GM12878 (cell line): ENCODE measurements around the gene ZNF761. TPM values are rescaled to one million over a fixed set of nuclear protein-coding genes. Genes with fewer than 3 reads are reported as not detected.

Experiments used
- ATAC-seq: fragments of 200-7000 bp; cut with Tn5 transposase; 3 replicates; pipeline ENCODE4 v1.9.1; 2020; ENCODE audit warnings: mild to moderate bottlenecking, moderate library complexity
- BruUV-seq: library from RNA; stranded (reverse); fragments of 400-500 nt; replicated peaks from 2 replicates; lab custom pipeline; 2021; lab: Mats Ljungman, UMichigan
- CTCF ChIA-PET: fragments of 300-600 bp; sonication (Branson Sonifier 250); formaldehyde crosslinking; extraction: SDS; loops from one replicate; lab custom pipeline; 2021; ENCODE audit warnings: inconsistent platforms; lab: Yijun Ruan, JAX
- POLR2A ChIA-PET: fragments of 350-600 bp; formaldehyde crosslinking; extraction: SDS; loops from one replicate; lab custom pipeline; 2021; ENCODE audit warnings: inconsistent platforms; lab: Charles Lee
- RAD21 ChIA-PET: fragments of 300-600 bp; sonication (Branson Sonifier 250); formaldehyde crosslinking; loops from one replicate; lab custom pipeline; 2023; ENCODE audit warnings: antibody characterized with exemption; ENCODE audit not compliant: unreplicated experiment; lab: Charles Lee
- SMC1A ChIA-PET: fragments of 300-600 bp; sonication (Branson Sonifier 250); formaldehyde crosslinking; loops from one replicate; lab custom pipeline; 2023; ENCODE audit not compliant: unreplicated experiment, uncharacterized antibody; lab: Charles Lee
- DNase-seq: peaks from one replicate; pipeline ENCODE4 v3.0.0-alpha.2; 2011; ENCODE audit warnings: low read depth, low spot score
- FAIRE-seq: peaks from 3 replicates; lab custom pipeline; 2011; peaks lifted over from hg19 to GRCh38; lab: Jason Lieb, UNC
- H2AFZ ChIP-seq: 2 replicates; pipeline ENCODE4 v1.6.0; 2011; ENCODE audit warnings: low read depth, low read length, control low read depth; ENCODE audit not compliant: control insufficient read depth
- H3K27ac ChIP-seq: 2 replicates; pipeline ENCODE4 v1.5.1; 2011; ENCODE audit warnings: control low read depth; ENCODE audit not compliant: control insufficient read depth, insufficient read depth
- H3K27me3 ChIP-seq, 2 experiments: replicated peaks in 1 of 2; 2 replicates each; pipeline versions ENCODE4 v1.6.0 to v1.6.1; 2011; ENCODE audit warnings: low read length in 1 of 2; ENCODE audit not compliant: control insufficient read depth in 2 of 2, insufficient read depth in 2 of 2
- H3K36me3 ChIP-seq, 2 experiments: 2 replicates each; pipeline ENCODE4 v1.5.1; 2011; ENCODE audit warnings: low read length in 1 of 2; ENCODE audit not compliant: control insufficient read depth in 2 of 2, insufficient read depth in 2 of 2
- H3K4me1 ChIP-seq: 2 replicates; pipeline ENCODE4 v1.6.1; 2011; ENCODE audit warnings: mild to moderate bottlenecking, low read length, moderate library complexity, mixed read lengths; ENCODE audit not compliant: control insufficient read depth, insufficient read depth
- H3K4me2 ChIP-seq: 2 replicates; pipeline ENCODE4 v1.6.0; 2011; ENCODE audit warnings: control low read depth; ENCODE audit not compliant: control insufficient read depth, insufficient read depth
- H3K4me3 ChIP-seq: fragments of 200-600 bp; sonication (generic); 2 replicates; pipeline ENCODE4 v1.5.1; 2016
- H3K79me2 ChIP-seq: 2 replicates; pipeline ENCODE4 v1.6.0; 2011; ENCODE audit warnings: low read length; ENCODE audit not compliant: control insufficient read depth, insufficient read depth
- H3K9ac ChIP-seq: 2 replicates; pipeline ENCODE4 v1.8.0; 2011; ENCODE audit warnings: low read length, control low read depth, mixed read lengths; ENCODE audit not compliant: control insufficient read depth, insufficient read depth
- H3K9me3 ChIP-seq: replicated peaks from 3 replicates; pipeline ENCODE4 v1.5.1; 2011; ENCODE audit warnings: mild to moderate bottlenecking, low read length; ENCODE audit not compliant: control insufficient read depth, insufficient read depth
- H4K20me1 ChIP-seq: 2 replicates; pipeline ENCODE4 v1.6.0; 2011; ENCODE audit not compliant: control insufficient read depth, insufficient read depth
- ASH2L ChIP-seq: fragments of 300-600, 200-600 bp; sonication (generic); IDR thresholded peaks from 2 replicates; pipeline ENCODE4 v1.6.1; 2017; ENCODE audit warnings: low read depth, mild to moderate bottlenecking, borderline replicate concordance
- FOXM1 ChIP-seq: IDR thresholded peaks from 2 replicates; pipeline ENCODE4 v1.6.1; 2012; ENCODE audit warnings: low read depth, mild to moderate bottlenecking, inconsistent platforms, low read length, moderate library complexity
- MEF2A ChIP-seq: IDR thresholded peaks from 2 replicates; pipeline ENCODE4 v1.6.1; 2011; ENCODE audit warnings: low read depth, mild to moderate bottlenecking, low read length, moderate library complexity; ENCODE audit not compliant: insufficient read depth
- NFYB ChIP-seq: IDR thresholded peaks from 2 replicates; pipeline ENCODE4 v1.6.1; 2011; ENCODE audit warnings: low read depth, mild to moderate bottlenecking, low read length, improper control_type of control experiment, moderate library complexity; ENCODE audit not compliant: insufficient read depth
- PML ChIP-seq: IDR thresholded peaks from 2 replicates; pipeline ENCODE4 v1.6.1; 2012; ENCODE audit warnings: low read length, inconsistent platforms
- POU2F2 ChIP-seq: IDR thresholded peaks from 3 replicates; pipeline ENCODE4 v1.6.1; 2011; ENCODE audit warnings: low read depth, mild to moderate bottlenecking, low read length, borderline replicate concordance
- RCOR1 ChIP-seq: conservative IDR thresholded peaks from 2 replicates; pipeline ENCODE4 v1.6.1; 2012; ENCODE audit warnings: low read depth, low read length, improper control_type of control experiment
- STAT1 ChIP-seq: fragments of 450-650 bp; conservative IDR thresholded peaks from 2 replicates; pipeline ENCODE4 v1.6.1; 2014; ENCODE audit warnings: antibody characterized with exemption, mild to moderate bottlenecking
- SUPT20H ChIP-seq: IDR thresholded peaks from 2 replicates; pipeline ENCODE4 v1.6.1; 2011; ENCODE audit warnings: low read depth, mild to moderate bottlenecking, low read length, moderate library complexity, borderline replicate concordance; ENCODE audit not compliant: control insufficient read depth
- SUZ12 ChIP-seq: fragments of 200-600 bp; sonication (generic); IDR thresholded peaks from one replicate; pipeline ENCODE4 v1.6.1; 2018; ENCODE audit warnings: antibody characterized with exemption, mild to moderate bottlenecking; ENCODE audit not compliant: unreplicated experiment
- TAF1 ChIP-seq: IDR thresholded peaks from 2 replicates; pipeline ENCODE4 v1.6.1; 2011; ENCODE audit warnings: mild to moderate bottlenecking, low read depth, low read length, borderline replicate concordance
- TBL1XR1 ChIP-seq: IDR thresholded peaks from 2 replicates; pipeline ENCODE4 v1.6.1; 2012; ENCODE audit warnings: low read depth, low read length, improper control_type of control experiment
- ZNF622 ChIP-seq: fragments of 450-650 bp; IDR thresholded peaks from 2 replicates; pipeline ENCODE4 v1.6.1; 2017; ENCODE audit warnings: mild to moderate bottlenecking, inconsistent platforms
- WGBS: methylation state at CpG from one replicate; pipeline ENCODE4 v1.1.6; 2016; ENCODE audit warnings: low lambda C conversion rate; ENCODE audit not compliant: insufficient replicate concordance, insufficient coverage; ENCODE audit errors: missing lambda C conversion rate; 5-methylcytosine and 5-hydroxymethylcytosine counted together
- in situ Hi-C: fragments of 300-500 bp; cut with MboI; formaldehyde crosslinking; loops from 9 replicates; pipeline ENCODE4 v1.14.3; 2018; ENCODE audit warnings: mixed read lengths
- intact Hi-C: fragments of 100-400 bp; cut with micrococcal nuclease; formaldehyde crosslinking; loops from one replicate; pipeline ENCODE4 v1.14.2; 2022; ENCODE audit not compliant: unreplicated experiment
- polyA plus RNA-seq, 11 experiments: library from polyadenylated mRNA; depleted of rRNA in 4 of 11; unstranded in 6 of 11; stranded (reverse) in 5 of 11; fragments of >200 nt; fragmentation: Nextera tagmentation in 4 of 11; fragmentation: Illumina TruSeq in 1 of 11; extraction: Ambion mirVana in 4 of 11; extraction: Trizol in 1 of 11; gene quantifications; 1 replicate in 1 of 11; 2 replicates in 10 of 11; pipeline versions ENCODE4 v1.2.1 to v1.2.3, GENCODE V29; 2011 to 2016; ENCODE audit warnings: inconsistent platforms in 2 of 11, missing spikeins in 2 of 11, low read depth in 1 of 11
- total RNA-seq, 4 experiments: library from RNA; depleted of rRNA in 3 of 4; stranded (reverse); fragments of >200 nt in 3 of 4; fragmentation: Illumina TruSeq in 1 of 4; extraction: Trizol in 1 of 4; gene quantifications; 2 replicates each; pipeline versions ENCODE4 v1.2.1 to v1.2.3, GENCODE V29; 2013 to 2021
- TF ChIP-seq, protein P1 (sequence below): fragments of 450-650 bp; IDR thresholded peaks from 2 replicates; pipeline ENCODE4 v1.6.1; 2018; ENCODE audit warnings: mild to moderate bottlenecking, low read depth, moderate library complexity; ENCODE audit not compliant: partially characterized antibody
- TF ChIP-seq, protein P2 (sequence below): fragments of 450-650 bp; IDR thresholded peaks from 2 replicates; pipeline ENCODE4 v1.6.1; 2017; ENCODE audit warnings: mild to moderate bottlenecking, low read depth, inconsistent platforms; ENCODE audit not compliant: poor library complexity, severe bottlenecking
- TF ChIP-seq, protein P3 (sequence below): IDR thresholded peaks from 2 replicates; pipeline ENCODE4 v1.6.1; 2011; ENCODE audit warnings: mild to moderate bottlenecking, low read depth, low read length, moderate library complexity; ENCODE audit not compliant: insufficient replicate concordance
- TF ChIP-seq, protein P4 (sequence below): fragments of 450-650 bp; IDR thresholded peaks from 2 replicates; pipeline ENCODE4 v1.6.1; 2014; ENCODE audit warnings: mild to moderate bottlenecking

Gene ZNF761
- total and polyA plus RNA-seq, 10 of the 15 experiments (the other 5 are each of a cell fraction or from before 2014, with no cell fraction given), result 7.9 to 22.7 (median 10.6) TPM

DNA sequence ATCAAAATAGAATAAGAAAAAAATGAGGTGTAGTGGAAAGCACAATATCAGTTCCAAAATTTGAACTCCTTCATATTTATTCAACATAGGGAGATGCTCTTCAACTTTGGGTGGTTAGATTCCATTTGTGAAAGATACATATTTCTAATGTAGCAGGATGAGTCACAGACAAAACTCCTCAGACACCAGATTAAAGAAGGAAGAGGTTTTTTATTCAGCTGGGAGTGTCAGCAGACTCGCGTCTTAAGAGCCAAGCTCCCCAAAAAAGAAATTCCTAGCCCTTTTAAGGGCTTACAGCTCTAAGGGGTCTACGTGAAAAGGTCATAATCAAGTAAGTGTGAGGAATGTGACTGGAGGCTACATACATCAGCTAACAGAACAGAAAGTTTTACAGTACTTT, 43.6 kb upstream of the ZNF761 start (continued):
- TF ChIP-seq RCOR1, result no peak

DNA sequence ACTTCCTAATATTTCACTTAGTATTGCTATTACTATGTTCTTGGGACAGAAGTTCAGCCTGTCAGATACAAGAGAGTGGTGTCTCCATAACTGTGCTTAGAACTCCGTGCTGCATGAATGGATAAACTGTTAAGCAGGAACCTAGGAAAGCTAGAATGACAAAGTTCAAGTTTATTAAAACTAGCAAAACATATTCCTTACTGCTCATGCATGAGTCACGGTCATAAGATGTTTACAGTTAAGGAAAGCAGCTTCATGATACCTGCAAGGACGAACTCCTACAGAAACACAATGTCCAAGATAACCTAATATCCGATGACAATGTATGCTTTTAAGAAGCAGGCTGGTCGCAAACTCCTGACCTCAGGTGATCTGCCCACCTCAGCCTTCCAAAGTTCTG, 42.9 kb upstream of the ZNF761 start:
- CTCF ChIA-PET, result no interaction called here
- no peaks in the 10 kb centered on the region for H3K79me2 ChIP-seq
- DNase-seq, result no peak
- no peak overlapping the region for H3K4me3 ChIP-seq
- POLR2A ChIA-PET, result no interaction called here
- H2AFZ ChIP-seq, result no peak overlapping the region
- ATAC-seq, result no peak
- H3K27me3 ChIP-seq, result no peaks in the 10 kb centered on the region
- no peak overlapping the region for H3K9ac ChIP-seq
- RAD21 ChIA-PET, result no interaction called here
- intact Hi-C loops, result no loop called here
- in situ Hi-C loops, result no loop called here
- 96% methylated on average over 5 of the region's 5 CpGs for WGBS
- SMC1A ChIA-PET, result no interaction called here
- no peaks in the 10 kb centered on the region for H4K20me1 ChIP-seq
- H3K27ac ChIP-seq, result no peak overlapping the region
- peaks cover 5% of the 10 kb centered on the region for H3K9me3 ChIP-seq
- no peaks in the 10 kb centered on the region for H3K4me1 ChIP-seq
- no TSS peak for BruUV-seq
- no peak overlapping the region for H3K4me2 ChIP-seq
- FAIRE-seq, result no peak
- no peaks in the 10 kb centered on the region for H3K36me3 ChIP-seq
- TF ChIP-seq, protein P1, sequence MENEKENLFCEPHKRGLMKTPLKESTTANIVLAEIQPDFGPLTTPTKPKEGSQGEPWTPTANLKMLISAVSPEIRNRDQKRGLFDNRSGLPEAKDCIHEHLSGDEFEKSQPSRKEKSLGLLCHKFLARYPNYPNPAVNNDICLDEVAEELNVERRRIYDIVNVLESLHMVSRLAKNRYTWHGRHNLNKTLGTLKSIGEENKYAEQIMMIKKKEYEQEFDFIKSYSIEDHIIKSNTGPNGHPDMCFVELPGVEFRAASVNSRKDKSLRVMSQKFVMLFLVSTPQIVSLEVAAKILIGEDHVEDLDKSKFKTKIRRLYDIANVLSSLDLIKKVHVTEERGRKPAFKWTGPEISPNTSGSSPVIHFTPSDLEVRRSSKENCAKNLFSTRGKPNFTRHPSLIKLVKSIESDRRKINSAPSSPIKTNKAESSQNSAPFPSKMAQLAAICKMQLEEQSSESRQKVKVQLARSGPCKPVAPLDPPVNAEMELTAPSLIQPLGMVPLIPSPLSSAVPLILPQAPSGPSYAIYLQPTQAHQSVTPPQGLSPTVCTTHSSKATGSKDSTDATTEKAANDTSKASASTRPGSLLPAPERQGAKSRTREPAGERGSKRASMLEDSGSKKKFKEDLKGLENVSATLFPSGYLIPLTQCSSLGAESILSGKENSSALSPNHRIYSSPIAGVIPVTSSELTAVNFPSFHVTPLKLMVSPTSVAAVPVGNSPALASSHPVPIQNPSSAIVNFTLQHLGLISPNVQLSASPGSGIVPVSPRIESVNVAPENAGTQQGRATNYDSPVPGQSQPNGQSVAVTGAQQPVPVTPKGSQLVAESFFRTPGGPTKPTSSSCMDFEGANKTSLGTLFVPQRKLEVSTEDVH, result no peak
- TF ChIP-seq POU2F2 (no peak), SUZ12 (no peak), STAT1 (no peak), ASH2L (no peak), PML (no peak), TAF1 (no peak), SUPT20H (no peak), MEF2A (no peak), NFYB (no peak), ZNF622 (no peak), TBL1XR1 (no peak), FOXM1 (no peak)
- TF ChIP-seq, protein P2, sequence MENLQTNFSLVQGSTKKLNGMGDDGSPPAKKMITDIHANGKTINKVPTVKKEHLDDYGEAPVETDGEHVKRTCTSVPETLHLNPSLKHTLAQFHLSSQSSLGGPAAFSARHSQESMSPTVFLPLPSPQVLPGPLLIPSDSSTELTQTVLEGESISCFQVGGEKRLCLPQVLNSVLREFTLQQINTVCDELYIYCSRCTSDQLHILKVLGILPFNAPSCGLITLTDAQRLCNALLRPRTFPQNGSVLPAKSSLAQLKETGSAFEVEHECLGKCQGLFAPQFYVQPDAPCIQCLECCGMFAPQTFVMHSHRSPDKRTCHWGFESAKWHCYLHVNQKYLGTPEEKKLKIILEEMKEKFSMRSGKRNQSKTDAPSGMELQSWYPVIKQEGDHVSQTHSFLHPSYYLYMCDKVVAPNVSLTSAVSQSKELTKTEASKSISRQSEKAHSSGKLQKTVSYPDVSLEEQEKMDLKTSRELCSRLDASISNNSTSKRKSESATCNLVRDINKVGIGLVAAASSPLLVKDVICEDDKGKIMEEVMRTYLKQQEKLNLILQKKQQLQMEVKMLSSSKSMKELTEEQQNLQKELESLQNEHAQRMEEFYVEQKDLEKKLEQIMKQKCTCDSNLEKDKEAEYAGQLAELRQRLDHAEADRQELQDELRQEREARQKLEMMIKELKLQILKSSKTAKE, result no peak
- TF ChIP-seq, protein P3, sequence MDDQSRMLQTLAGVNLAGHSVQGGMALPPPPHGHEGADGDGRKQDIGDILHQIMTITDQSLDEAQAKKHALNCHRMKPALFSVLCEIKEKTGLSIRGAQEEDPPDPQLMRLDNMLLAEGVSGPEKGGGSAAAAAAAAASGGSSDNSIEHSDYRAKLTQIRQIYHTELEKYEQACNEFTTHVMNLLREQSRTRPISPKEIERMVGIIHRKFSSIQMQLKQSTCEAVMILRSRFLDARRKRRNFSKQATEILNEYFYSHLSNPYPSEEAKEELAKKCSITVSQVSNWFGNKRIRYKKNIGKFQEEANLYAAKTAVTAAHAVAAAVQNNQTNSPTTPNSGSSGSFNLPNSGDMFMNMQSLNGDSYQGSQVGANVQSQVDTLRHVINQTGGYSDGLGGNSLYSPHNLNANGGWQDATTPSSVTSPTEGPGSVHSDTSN, result no peak
- TF ChIP-seq, protein P4, sequence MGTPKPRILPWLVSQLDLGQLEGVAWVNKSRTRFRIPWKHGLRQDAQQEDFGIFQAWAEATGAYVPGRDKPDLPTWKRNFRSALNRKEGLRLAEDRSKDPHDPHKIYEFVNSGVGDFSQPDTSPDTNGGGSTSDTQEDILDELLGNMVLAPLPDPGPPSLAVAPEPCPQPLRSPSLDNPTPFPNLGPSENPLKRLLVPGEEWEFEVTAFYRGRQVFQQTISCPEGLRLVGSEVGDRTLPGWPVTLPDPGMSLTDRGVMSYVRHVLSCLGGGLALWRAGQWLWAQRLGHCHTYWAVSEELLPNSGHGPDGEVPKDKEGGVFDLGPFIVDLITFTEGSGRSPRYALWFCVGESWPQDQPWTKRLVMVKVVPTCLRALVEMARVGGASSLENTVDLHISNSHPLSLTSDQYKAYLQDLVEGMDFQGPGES, result no peak
